CD4-positive, alpha-beta memory T cell (primary cell): Measurements from ENCODE around the gene TMX3. TPM values are rescaled to one million over a fixed set of nuclear protein-coding genes. Genes with fewer than 3 reads are reported as not detected.

Experiments used
- polyA plus RNA-seq, 2 donors: library from polyadenylated mRNA; unstranded; fragments of 300-500 nt; fragmentation: Illumina TruSeq; gene quantifications; one replicate each; pipeline ENCODE4 v1.2.3, GENCODE V29; 2021
- total RNA-seq, 2 experiments: library from RNA; stranded (reverse); gene quantifications; one replicate each; pipeline ENCODE4 v1.2.3, GENCODE V29; 2021

Gene TMX3
- total and polyA plus RNA-seq, 4 experiments from 2014 or later, result 19.2 to 73.6 (median 43.8) TPM

Other genes starting within 250 kb of the TMX3 start
- 1 to 10 TPM; 4.4 to 4.9 TPM for gene CCDC102B, start 83.0 kb upstream of the TMX3 start, total RNA-seq
- 1 to 10 TPM; 2.7 to 3.7 TPM for gene CCDC102B, start 83.0 kb upstream of the TMX3 start, polyA plus RNA-seq